ENCODE measurements around the gene ID3.

The ID3 gene

DNA sequence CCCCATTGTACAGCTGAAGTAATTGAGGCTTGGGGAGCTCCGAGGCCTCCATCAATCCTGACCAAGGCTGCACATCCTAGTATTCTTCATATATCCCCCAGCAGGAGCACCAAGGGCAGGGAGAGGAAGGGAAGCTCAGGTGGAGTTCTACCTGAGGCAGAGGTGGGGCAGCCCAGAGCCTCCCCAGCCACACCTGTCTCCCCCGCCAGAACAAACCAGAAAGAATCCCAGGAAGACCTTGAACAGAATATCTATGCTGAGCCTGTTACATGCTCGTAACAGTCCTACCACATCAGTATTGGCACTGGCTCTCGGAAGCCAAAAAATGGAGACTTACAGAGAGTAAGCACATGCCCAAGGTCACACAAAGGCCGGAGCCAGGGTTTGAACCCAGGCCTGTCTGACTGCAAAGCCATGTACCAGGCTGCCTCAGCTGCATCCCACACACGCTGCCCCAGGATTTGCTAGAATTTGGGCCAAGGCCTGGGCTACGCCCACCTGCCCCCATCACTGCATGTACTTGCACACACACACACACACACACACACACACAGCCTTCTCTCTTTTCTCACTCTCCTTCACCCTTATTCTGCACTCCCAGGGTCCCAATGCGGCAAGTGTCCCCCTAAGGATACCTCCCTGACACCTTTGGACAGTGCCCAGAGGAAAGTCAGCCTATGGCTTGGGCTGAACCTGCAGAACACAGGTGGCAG lies 32.8 kb downstream of the ID3 start:
- DNase-seq (ENCODE audit: low read depth in 2 of 2): no peak

DNA sequence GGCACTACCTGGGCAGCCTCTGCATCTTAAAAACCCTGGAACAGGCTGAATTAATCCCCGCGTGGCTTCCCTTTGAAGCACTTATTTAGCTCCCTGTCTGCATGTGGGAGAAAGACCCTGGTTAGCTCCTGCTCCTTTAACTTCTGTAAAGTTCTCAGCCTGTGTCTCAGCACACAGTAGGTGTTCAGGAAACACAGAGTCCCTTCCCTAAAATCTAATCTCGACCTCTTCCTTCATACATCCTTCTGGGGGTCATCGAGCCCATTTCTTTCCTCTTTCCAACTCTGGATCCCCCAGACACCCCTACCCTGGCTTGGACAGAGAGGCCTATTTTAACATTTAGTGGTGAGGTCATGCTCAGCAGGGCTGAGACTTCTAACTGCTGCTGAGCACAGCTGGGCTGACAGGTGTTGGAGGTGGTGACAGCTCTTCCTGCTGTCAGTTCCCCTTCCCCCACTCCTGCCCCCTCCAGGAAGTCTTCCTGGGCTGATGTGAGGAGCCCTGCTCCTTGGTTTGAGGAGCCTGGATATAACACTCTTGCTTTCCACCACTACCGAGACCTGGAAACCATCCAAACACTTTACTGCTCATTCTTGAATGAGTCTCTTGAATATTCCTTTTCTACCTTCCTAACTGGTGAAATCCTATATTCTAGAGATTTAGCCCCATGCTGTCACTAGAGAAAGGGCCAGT lies 33.6 kb downstream of the ID3 start:
- no peak for DNase-seq (ENCODE audit: low read depth in 2 of 2)

DNA sequence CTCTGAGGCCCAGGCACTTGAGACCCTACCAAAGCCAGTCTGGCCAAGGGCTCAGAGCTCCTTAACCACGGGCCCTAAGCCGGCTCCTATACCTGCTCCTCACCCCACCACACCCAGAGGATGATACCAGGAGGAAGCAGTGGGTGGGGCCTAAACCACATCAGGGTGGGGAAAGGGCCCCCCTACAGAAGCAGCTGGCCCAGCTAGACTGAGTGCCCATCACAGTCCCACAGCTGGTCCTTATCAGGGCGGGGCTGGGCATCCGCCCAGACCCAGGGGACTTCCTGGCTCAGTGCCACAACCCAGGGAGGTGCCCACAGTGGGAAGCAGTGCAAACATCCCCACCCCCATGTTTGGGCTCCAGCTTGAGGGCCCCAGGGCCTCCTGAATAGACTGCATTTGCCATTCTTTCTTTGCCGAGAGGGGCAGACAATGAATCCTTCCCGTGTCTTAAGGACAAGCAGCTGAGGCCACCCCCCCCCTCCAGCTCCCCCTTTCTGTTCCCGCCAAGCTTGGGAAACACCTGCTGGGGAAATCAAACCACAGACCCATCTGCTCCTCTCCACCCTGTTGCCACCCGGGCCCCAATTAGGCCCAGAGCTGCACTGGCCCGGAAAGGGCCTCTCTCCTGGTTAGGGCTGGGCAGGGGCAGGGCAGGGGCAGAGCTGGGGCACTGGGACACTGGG lies 34.4 kb downstream of the ID3 start:
- no peak for DNase-seq (ENCODE audit: low read depth in 2 of 2)

DNA sequence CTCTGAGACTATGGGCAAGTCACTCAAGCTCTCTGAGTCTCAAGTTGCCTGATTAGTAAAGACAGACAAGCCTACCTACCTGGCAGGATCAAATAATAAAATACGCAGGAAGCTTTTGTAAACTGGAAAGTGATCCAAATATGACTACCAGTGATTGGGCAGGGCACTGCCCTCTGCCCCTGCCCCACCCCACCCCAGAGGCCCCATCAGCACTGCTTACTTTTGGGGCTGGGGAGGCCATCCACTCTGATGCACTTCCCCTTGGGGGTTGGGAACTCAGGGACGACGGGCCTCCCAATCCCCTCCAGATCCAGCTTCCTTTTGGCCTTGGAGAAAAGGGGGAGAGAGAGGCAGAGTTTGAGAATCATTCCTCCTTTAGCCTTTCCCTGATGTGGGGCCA lies 35.1 kb downstream of the ID3 start:
- no peak for DNase-seq (ENCODE audit: low read depth in 2 of 2)

DNA sequence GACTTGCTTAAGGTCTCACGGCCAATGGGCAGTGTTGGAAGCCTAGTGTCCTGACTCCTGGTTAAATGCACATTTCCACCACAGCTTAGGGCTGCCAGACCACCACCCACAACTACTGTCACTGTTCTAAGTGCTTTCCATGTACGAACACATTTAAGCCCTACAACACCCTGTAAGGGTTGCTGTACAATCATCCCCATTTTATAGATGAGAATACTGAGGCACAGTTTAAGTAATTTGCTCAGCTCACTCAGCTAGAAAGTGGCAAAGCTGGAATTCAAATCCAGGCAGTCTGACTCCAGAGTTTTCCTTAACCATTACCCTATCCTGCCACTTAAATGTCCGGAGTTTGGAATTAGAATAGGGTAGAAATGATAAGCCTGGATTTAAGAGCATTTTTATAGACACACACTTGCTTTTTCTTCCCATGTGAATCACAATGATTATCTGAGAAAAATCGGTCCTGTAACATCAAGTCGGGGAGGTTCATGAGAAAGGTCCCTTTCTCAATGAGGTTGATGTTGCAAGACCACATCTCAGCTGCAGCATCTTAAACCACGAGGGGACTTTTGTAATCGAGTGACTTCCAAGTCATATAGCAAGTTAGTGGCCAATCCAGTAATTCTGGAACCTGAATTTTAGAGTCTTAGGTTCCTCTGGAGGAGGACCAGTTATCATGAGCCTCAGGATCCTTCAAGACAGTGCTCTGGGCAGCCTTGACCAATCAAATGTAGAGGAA lies 36.9 kb downstream of the ID3 start:
- no peak for DNase-seq (ENCODE audit: low read depth in 2 of 2)

DNA sequence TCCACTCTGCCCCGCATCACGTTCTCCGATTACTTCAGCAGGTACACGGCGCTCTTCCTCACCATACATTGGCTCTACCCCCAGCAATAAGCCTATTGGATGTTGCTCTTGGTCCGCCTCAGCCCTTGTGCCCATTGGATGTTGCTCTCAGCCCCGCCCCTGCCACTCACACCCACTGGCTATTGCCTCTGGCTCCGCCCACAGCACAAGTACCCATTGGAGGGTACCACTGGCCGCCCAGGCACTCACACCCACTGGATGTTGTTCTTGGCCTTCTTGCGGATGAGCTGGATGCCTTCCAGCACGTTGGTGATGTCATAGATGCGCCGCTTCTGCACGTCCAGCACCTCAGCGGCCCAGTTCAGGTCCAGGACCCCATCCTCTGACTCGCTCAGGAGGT lies 37.7 kb downstream of the ID3 start:
- no peak for DNase-seq (ENCODE audit: low read depth in 2 of 2)

DNA sequence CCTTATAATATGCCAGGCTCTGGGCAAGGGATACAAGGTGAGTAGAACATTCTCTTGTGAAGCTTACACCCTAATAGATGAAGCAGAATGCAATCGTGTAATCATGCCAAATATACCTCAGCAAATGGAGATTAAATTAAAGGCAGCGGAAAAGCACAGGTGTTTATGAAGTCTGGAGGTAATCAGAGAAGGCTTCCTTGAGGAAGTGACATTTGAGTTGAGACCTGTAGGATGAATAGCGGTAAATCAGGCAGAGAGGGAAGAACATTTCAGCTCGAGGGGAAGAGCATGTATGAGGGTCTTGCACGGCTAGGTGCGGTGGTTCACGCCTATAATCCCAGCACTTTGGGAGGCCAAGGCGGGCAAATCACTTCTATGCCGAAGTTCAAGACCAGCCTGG lies 41.7 kb downstream of the ID3 start:
- no peak for DNase-seq (ENCODE audit: low read depth in 2 of 2)

DNA sequence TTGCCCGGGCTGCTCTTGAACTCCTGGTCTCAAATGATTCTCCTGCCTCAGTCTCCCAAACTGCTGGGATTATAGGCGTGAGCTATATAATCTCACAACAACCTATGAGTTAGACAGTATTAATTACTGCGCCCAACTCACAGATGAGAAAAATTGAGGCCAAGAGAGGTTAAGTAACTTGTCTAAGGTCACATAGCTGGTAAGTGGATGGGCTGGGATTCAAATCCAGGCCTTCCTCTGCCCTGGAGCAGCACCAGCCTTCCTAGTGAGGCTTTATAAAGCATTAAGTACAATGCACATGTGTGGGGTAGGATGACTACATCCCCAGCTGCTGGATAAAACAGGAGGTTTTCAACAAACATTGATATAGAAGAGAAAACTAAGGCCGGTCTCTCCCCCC lies 43.4 kb downstream of the ID3 start:
- DNase-seq (ENCODE audit: low read depth in 2 of 2): no peak

DNA sequence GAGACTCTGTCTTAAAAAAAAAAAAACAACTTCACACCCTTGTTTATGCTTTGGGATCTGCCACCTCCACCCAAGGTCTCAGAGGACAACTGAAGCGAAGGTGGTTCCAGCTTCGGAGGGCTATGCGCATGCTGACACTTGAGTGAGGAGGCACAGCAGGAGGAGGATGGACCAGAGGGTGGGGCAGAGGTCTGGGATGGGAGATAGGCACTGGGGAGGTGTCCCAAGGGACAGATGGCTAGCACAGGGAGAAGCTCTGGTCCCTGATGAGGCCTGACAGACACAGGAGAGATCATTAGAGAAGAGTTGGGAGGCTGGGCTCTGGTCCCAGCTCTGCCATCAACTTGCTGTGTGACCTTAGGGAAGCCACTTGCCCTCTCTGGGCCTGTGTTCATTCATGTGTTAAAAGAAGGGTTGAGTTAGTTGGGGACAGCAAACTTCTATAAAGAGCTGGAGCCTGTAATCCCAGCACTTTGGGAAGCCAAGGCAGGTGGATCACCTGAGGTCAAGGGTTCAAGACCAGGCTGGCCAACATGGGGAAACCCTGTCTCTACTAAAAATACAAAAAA lies 45.1 kb downstream of the ID3 start:
- no peak for DNase-seq (ENCODE audit: low read depth in 2 of 2)

DNA sequence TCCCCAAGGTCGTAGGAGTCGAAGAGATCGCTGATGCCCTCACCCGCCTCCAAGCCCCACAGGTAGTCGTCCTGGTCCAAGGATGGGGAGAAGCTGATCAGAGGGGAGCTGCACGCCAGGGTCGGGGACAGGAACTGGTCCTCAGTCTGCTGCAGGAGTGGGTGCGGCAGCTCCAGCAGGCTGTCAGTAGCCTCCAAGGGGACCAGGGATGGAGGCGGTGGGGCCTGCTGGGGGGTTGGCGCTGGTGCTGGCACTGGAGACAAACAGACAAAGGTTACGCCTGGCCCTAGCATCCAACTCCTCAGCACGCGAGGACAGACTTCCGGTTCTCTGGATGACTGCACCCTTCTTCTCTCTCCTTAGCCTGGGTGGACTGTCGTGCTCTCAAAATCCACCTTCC lies 49.4 kb downstream of the ID3 start:
- DNase-seq (ENCODE audit: low read depth in 2 of 2): no peak
